ENCODE results near the gene RNF213. TPM values are rescaled to one million over a fixed set of nuclear protein-coding genes. Genes with fewer than 3 reads are reported as not detected.

The RNF213 gene
- total and polyA plus RNA-seq, 4 donors, result 18.2 to 104 (median 33.5) TPM

DNA sequence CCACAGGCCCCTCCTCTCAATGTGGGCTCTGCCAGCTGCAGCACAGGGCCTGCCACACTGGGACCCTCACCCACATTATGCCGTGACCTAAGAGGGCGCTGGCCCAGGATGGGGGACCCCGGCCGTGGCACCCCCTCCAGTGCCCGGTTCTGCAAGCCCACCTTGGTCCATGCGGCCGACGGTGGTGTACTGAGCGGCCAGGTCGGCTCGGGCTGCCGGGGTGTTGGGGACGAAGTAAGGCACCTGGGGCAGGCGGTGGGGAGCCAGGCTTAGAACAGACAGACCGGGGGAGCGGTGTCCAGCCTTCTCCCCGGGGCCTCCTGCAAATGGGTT is 47.0 kb upstream of the RNF213 start:
- peaks cover 2 to 51% (median 19%) of the 10 kb centered on the region in 4 donors for H3K36me3 ChIP-seq (ENCODE audit: control insufficient read depth in 4 of 4, insufficient read depth in 3 of 4, low read depth in 1 of 4, low read length in 3 of 4)

DNA sequence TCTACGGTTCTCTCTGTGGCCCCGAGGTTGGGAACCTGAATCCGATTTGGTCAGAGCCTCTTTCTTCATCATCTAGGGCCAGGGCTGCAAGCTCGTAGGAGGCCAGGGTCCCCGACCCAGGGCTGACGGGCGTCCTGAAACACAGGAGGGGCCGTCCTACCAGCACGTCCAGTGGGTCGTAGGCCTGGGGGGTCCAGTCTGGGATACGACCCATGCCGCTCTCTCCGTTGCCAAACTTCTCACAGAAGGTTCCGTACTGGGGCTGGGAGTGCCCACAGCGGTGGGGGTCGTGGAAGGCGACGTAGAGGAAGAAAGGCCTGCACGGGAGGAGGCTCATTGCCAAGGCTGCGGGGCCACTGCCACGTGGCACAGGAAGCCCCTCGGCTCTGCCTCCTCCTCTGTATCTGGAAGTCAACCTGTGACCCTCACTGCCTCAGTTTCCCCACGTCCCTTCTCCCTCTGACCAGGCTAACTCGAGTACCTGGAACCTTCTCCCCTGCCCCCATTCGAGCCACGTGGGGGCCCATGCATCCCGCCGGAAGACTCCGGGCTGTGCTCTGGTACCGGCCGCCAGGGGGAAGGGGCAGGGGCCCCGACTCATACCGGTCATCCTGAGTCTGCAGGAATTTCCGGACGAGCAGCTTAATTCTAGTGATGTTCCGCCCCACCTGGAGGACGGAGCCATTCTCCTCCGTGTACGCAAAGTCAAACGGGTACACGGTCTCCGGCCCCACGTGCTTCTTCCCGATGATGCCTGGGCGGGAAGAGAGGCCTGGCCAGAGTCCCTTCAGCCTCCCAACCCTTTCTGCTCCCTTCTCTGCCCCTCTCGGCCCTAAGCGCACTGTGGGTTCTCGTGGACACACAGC is 46.4 kb upstream of the RNF213 start:
- H3K27me3 ChIP-seq (ENCODE audit: control insufficient read depth in 4 of 4, insufficient read depth in 4 of 4, low read length in 3 of 4), result no peaks in the 10 kb centered on the region
- no peaks in the 10 kb centered on the region for H3K9me3 ChIP-seq (ENCODE audit: control insufficient read depth in 4 of 4, low read length in 3 of 4)
- TF ChIP-seq JUND (IDR thresholded peaks at IDR 0.05) (no peak), FOXA1 (IDR thresholded peaks at IDR 0.05) (no peak), HNF4G (IDR thresholded peaks at IDR 0.05) (no peak), EGR1 (IDR thresholded peaks at IDR 0.05; ENCODE audit: low read depth in 2 of 2) (no peak), RXRA (IDR thresholded peaks at IDR 0.05) (no peak), NR2F2 (IDR thresholded peaks at IDR 0.05) (no peak), YY1 (IDR thresholded peaks at IDR 0.05) (no peak), GABPA (IDR thresholded peaks at IDR 0.05 in 1 of 2, conservative IDR thresholded peaks at IDR 0.05 in 1 of 2) (no peak), FOXA2 (IDR thresholded peaks at IDR 0.05) (no peak), TAF1 (conservative IDR thresholded peaks at IDR 0.05) (no peak), HNF4A (conservative IDR thresholded peaks at IDR 0.05) (no peak), RAD21 (IDR thresholded peaks at IDR 0.05) (no peak), SP1 (IDR thresholded peaks at IDR 0.05) (no peak)
- TF ChIP-seq, protein P1, sequence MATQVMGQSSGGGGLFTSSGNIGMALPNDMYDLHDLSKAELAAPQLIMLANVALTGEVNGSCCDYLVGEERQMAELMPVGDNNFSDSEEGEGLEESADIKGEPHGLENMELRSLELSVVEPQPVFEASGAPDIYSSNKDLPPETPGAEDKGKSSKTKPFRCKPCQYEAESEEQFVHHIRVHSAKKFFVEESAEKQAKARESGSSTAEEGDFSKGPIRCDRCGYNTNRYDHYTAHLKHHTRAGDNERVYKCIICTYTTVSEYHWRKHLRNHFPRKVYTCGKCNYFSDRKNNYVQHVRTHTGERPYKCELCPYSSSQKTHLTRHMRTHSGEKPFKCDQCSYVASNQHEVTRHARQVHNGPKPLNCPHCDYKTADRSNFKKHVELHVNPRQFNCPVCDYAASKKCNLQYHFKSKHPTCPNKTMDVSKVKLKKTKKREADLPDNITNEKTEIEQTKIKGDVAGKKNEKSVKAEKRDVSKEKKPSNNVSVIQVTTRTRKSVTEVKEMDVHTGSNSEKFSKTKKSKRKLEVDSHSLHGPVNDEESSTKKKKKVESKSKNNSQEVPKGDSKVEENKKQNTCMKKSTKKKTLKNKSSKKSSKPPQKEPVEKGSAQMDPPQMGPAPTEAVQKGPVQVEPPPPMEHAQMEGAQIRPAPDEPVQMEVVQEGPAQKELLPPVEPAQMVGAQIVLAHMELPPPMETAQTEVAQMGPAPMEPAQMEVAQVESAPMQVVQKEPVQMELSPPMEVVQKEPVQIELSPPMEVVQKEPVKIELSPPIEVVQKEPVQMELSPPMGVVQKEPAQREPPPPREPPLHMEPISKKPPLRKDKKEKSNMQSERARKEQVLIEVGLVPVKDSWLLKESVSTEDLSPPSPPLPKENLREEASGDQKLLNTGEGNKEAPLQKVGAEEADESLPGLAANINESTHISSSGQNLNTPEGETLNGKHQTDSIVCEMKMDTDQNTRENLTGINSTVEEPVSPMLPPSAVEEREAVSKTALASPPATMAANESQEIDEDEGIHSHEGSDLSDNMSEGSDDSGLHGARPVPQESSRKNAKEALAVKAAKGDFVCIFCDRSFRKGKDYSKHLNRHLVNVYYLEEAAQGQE (IDR thresholded peaks at IDR 0.05), result no peak
- TF ChIP-seq, protein P2, sequence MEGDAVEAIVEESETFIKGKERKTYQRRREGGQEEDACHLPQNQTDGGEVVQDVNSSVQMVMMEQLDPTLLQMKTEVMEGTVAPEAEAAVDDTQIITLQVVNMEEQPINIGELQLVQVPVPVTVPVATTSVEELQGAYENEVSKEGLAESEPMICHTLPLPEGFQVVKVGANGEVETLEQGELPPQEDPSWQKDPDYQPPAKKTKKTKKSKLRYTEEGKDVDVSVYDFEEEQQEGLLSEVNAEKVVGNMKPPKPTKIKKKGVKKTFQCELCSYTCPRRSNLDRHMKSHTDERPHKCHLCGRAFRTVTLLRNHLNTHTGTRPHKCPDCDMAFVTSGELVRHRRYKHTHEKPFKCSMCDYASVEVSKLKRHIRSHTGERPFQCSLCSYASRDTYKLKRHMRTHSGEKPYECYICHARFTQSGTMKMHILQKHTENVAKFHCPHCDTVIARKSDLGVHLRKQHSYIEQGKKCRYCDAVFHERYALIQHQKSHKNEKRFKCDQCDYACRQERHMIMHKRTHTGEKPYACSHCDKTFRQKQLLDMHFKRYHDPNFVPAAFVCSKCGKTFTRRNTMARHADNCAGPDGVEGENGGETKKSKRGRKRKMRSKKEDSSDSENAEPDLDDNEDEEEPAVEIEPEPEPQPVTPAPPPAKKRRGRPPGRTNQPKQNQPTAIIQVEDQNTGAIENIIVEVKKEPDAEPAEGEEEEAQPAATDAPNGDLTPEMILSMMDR (IDR thresholded peaks at IDR 0.05; ENCODE audit: low read depth, low read length, missing input control), result no peak
- TF ChIP-seq, protein P3, sequence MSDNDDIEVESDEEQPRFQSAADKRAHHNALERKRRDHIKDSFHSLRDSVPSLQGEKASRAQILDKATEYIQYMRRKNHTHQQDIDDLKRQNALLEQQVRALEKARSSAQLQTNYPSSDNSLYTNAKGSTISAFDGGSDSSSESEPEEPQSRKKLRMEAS (IDR thresholded peaks at IDR 0.05), result no peak
- TF ChIP-seq, protein P4, sequence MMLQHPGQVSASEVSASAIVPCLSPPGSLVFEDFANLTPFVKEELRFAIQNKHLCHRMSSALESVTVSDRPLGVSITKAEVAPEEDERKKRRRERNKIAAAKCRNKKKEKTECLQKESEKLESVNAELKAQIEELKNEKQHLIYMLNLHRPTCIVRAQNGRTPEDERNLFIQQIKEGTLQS (IDR thresholded peaks at IDR 0.05), result no peak
- TF ChIP-seq, protein P5, sequence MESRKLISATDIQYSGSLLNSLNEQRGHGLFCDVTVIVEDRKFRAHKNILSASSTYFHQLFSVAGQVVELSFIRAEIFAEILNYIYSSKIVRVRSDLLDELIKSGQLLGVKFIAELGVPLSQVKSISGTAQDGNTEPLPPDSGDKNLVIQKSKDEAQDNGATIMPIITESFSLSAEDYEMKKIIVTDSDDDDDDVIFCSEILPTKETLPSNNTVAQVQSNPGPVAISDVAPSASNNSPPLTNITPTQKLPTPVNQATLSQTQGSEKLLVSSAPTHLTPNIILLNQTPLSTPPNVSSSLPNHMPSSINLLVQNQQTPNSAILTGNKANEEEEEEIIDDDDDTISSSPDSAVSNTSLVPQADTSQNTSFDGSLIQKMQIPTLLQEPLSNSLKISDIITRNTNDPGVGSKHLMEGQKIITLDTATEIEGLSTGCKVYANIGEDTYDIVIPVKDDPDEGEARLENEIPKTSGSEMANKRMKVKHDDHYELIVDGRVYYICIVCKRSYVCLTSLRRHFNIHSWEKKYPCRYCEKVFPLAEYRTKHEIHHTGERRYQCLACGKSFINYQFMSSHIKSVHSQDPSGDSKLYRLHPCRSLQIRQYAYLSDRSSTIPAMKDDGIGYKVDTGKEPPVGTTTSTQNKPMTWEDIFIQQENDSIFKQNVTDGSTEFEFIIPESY (IDR thresholded peaks at IDR 0.05), result no peak
- 95% methylated on average over 48 of the region's 48 CpGs for WGBS
- no peak overlapping the region for H3K9ac ChIP-seq (ENCODE audit: low read depth in 1 of 2, low read length in 2 of 2)
- H3K4me1 ChIP-seq (ENCODE audit: control insufficient read depth in 4 of 4, insufficient read depth in 4 of 4, low read length in 3 of 4), result peaks cover 0 to 6% (median 3%) of the 10 kb centered on the region in 4 donors
- H3K4me3 ChIP-seq (ENCODE audit: low read depth in 1 of 3, low read length in 3 of 3), result no peak overlapping the region
- H3K27ac ChIP-seq (ENCODE audit: low read depth in 1 of 2, low read length in 2 of 2), result no peak overlapping the region
- peaks cover 2 to 46% (median 18%) of the 10 kb centered on the region in 4 donors for H3K36me3 ChIP-seq (ENCODE audit: control insufficient read depth in 4 of 4, insufficient read depth in 3 of 4, low read depth in 1 of 4, low read length in 3 of 4)
- DNase-seq (ENCODE audit: low spot score), result no peak

More for the DNA sequence above, 47.0 kb upstream of the RNF213 start:
- no peak for DNase-seq (ENCODE audit: low spot score)
- peaks cover 0 to 3% (median under 1%) of the 10 kb centered on the region in 4 donors for H3K4me1 ChIP-seq (ENCODE audit: control insufficient read depth in 4 of 4, insufficient read depth in 4 of 4, low read length in 3 of 4)
- TF ChIP-seq NR2F2 (IDR thresholded peaks at IDR 0.05) (no peak), RXRA (IDR thresholded peaks at IDR 0.05) (no peak), TAF1 (conservative IDR thresholded peaks at IDR 0.05) (no peak), EGR1 (IDR thresholded peaks at IDR 0.05; ENCODE audit: low read depth in 2 of 2) (no peak), RAD21 (IDR thresholded peaks at IDR 0.05) (no peak)
- TF ChIP-seq, protein P2 (IDR thresholded peaks at IDR 0.05; ENCODE audit: low read depth, low read length, missing input control), result no peak
- TF ChIP-seq, protein P4 (IDR thresholded peaks at IDR 0.05), result no peak
- no peak overlapping the region for H3K27ac ChIP-seq (ENCODE audit: low read depth in 1 of 2, low read length in 2 of 2)
- H3K4me3 ChIP-seq (ENCODE audit: low read depth in 1 of 3, low read length in 3 of 3), result no peak overlapping the region
- H3K9ac ChIP-seq (ENCODE audit: low read depth in 1 of 2, low read length in 2 of 2), result no peak overlapping the region
- no peaks in the 10 kb centered on the region for H3K27me3 ChIP-seq (ENCODE audit: control insufficient read depth in 4 of 4, insufficient read depth in 4 of 4, low read length in 3 of 4)
- WGBS, result 95% methylated on average over 17 of the region's 17 CpGs
- no peaks in the 10 kb centered on the region for H3K9me3 ChIP-seq (ENCODE audit: control insufficient read depth in 4 of 4, low read length in 3 of 4)

Data from liver (tissue), 9 donors.